ENCODE measurements around the gene AKT1.
"Not testable (repeated sequence)": the region's sequence is repeated elsewhere in the genome, so short reads cannot be mapped to it uniquely, and the experiment has no call there.

Gene AKT1

DNA sequence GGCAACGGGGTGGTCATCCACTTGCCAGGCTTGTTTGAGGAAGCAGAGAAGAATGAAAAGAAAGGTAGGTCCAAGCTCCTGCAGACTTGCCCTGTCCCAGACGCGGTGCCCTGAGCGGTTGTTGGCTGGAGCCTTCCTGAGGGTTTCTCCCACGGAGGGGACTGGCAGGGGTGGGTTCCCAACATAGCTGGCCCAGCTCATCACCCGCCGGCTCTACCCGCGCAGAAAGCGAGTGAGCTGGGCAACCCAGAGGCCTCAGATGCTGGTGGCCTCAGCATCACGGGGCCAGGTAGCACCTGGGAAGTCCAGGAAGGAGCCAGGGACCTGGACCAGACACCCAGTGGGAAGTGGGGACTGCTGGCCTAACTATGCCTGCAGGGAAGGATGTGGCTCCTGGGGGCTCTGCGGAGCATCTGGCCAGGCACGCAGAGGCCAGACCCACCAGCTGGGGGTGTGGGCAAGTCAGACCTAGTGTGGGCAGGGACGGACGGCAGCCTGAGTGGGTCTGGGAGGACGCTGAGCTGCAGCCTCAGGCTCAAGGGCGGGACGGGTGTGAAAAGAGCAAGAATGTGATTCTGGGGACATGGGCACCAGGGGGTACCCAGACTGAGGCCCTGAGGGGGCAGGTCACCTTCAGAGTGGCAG lies 57.1 kb downstream of the AKT1 start:
- no peak for DNase-seq (ENCODE audit: low read depth)

- no peak for DNase-seq (ENCODE audit: low read depth)
Observed at GRCh38 chr14:104735830-104736642, 59.5 kb downstream of the AKT1 start.

GRCh38 chr14:104734991-104735779 lies 60.4 kb downstream of the AKT1 start:
- no peak for DNase-seq (ENCODE audit: low read depth)

GRCh38 chr14:104734601-104734990 lies 61.0 kb downstream of the AKT1 start:
- DNase-seq (ENCODE audit: low read depth): no peak

DNA sequence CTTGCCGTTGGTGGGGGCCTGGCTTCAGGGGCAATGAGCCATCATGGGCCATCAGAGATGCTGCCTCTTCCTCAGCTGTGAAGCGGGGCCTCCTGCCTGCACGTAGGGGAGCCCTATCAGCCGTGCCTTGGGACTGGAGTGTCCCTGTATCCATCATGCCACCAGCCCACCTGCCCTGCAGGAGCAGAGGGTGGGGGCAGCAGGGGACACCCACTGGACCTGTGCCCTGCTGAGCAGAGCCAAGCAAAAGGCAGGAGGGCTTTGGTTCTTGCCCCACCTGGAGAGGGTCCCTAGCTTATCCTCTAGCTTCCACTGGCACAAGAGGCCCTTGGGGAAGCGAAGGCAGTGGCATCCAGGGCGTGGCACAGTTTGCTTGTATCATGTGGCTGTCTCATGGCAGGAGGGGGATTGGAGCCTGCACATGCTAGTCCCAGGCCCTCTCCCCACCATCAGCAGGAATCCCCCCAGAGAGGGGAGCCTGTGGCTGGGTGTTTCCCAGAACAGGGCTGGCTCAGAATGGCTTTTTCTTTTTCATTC lies 61.4 kb downstream of the AKT1 start:
- DNase-seq (ENCODE audit: low read depth): no peak

GRCh38 chr14:104732931-104733681 lies 62.4 kb downstream of the AKT1 start:
- no peak for DNase-seq (ENCODE audit: low read depth)

GRCh38 chr14:104732355-104732804 lies 63.2 kb downstream of the AKT1 start:
- DNase-seq (ENCODE audit: low read depth): no peak

- no peak for DNase-seq (ENCODE audit: low read depth)
Observed at GRCh38 chr14:104731320-104732294, 63.9 kb downstream of the AKT1 start.

- no peak for DNase-seq (ENCODE audit: low read depth)
Observed at GRCh38 chr14:104730487-104730886, 65.1 kb downstream of the AKT1 start.

DNA sequence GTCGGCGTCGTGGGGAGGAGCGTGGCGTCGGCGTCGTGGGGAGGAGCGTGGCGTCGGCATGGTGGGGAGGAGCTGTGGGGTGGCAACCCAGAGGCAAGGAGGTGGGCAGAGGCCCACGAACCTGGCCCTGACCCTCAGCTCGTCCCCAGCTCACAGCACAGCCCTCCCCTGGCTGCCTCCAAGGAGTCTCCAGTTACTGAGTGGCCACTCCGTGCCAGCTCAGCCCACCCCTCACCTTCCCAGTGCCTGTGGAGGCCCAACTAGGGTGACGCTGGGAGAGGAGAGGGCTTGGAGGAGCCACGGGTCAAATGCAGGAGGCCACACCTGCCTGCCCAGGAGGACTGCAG lies 65.7 kb downstream of the AKT1 start:
- no peak for DNase-seq (ENCODE audit: low read depth)

DNA sequence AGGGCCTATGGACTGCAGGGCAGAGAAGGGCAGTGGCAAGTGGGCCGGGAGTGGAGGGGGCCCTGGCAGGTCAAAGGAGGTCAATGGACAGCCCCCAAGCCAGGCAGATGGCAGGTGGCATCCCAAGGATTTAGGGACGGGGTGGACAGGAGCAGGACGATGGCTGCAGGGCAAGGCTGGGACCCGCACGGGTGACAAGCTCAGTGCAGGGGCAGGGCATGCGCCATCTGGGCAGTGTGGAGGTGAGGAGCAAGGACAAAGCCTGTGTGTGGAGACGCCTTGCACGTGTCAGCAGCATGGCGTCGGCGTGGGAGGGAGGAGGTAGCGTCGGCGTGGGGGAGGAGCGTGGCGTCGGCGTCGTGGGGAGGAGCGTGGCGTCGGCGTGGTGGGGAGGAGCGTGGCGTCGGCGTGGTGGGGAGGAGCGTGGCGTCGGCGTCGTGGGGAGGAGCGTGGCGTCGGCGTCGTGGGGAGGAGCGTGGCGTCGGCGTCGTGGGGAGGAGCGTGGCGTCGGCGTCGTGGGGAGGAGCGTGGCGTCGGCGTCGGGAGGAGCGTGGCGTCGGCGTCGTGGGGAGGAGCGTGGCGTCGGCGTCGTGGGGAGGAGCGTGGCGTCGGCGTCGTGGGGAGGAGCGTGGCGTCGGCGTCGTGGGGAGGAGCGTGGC lies 66.2 kb downstream of the AKT1 start:
- DNase-seq (ENCODE audit: low read depth): not testable (repeated sequence)

GRCh38 chr14:104728631-104729030 lies 66.9 kb downstream of the AKT1 start:
- DNase-seq (ENCODE audit: low read depth): no peak

GRCh38 chr14:104726600-104727451 lies 68.7 kb downstream of the AKT1 start:
- no peak for DNase-seq (ENCODE audit: low read depth)

- DNase-seq (ENCODE audit: low read depth): no peak
Observed at GRCh38 chr14:104725772-104726548, 69.6 kb downstream of the AKT1 start.

- no peak for DNase-seq (ENCODE audit: low read depth)
Observed at GRCh38 chr14:104724981-104725771, 70.4 kb downstream of the AKT1 start.

- no peak for DNase-seq (ENCODE audit: low read depth)
Observed at GRCh38 chr14:104724407-104724980, 71.1 kb downstream of the AKT1 start.

Data from HS-27A (cell line).